HG03342 (cell line): Measurements from ENCODE around the gene FOXA3.
"Not testable (repeated sequence)": the region's sequence is repeated elsewhere in the genome, so short reads cannot be mapped to it uniquely, and the experiment has no call there.

Source experiments
- ATAC-seq: cut with Tn5 transposase; IDR thresholded peaks from one replicate; pipeline ENCODE4 v1.9.1; 2021; ENCODE audit warnings: mild to moderate bottlenecking, moderate library complexity; ENCODE audit not compliant: unreplicated experiment

Gene FOXA3

GRCh38 chr19:45827459-45828093, 36.5 kb upstream of the FOXA3 start:
- ATAC-seq, result no peak

GRCh38 chr19:45828523-45828922, 35.6 kb upstream of the FOXA3 start:
- no peak for ATAC-seq

GRCh38 chr19:45828945-45829344, 35.2 kb upstream of the FOXA3 start:
- no peak for ATAC-seq

GRCh38 chr19:45834970-45835369, 29.2 kb upstream of the FOXA3 start:
- ATAC-seq, result no peak

GRCh38 chr19:45842198-45842597, 21.9 kb upstream of the FOXA3 start:
- no peak for ATAC-seq

GRCh38 chr19:45847663-45848062, 16.5 kb upstream of the FOXA3 start:
- no peak for ATAC-seq

- no peak for ATAC-seq
Observed at GRCh38 chr19:45848922-45849321, 15.2 kb upstream of the FOXA3 start.

- ATAC-seq, result no peak
Observed at GRCh38 chr19:45852145-45852750, 11.9 kb upstream of the FOXA3 start.

- no peak for ATAC-seq
Observed at GRCh38 chr19:45852983-45853382, 11.1 kb upstream of the FOXA3 start.

- no peak for ATAC-seq
Observed at GRCh38 chr19:45854167-45854778, 9.9 kb upstream of the FOXA3 start.

GRCh38 chr19:45860359-45861259, 3.5 kb upstream of the FOXA3 start:
- ATAC-seq, result no peak

GRCh38 chr19:45862271-45862563, 1.9 kb upstream of the FOXA3 start:
- ATAC-seq, result no peak

- ATAC-seq, result peak; percentile 92
Observed at GRCh38 chr19:45862564-45863334, 1.4 kb upstream of the FOXA3 start, which contains the start of gene SYMPK. SYMPK (minus strand) TSS chr19:45863147; CDS start chr19:45854495, 8,652 bp downstream.

- ATAC-seq, result no peak
Observed at GRCh38 chr19:45863335-45863839, 739 bp upstream of the FOXA3 start.

- no peak for ATAC-seq
Observed at GRCh38 chr19:45864629-45865082, 530 bp downstream of the FOXA3 start.

GRCh38 chr19:45865269-45865948, 1.3 kb downstream of the FOXA3 start:
- no peak for ATAC-seq

GRCh38 chr19:45866400-45867176, 2.5 kb downstream of the FOXA3 start:
- no peak for ATAC-seq

GRCh38 chr19:45867241-45867640, 3.1 kb downstream of the FOXA3 start:
- ATAC-seq, result not testable (repeated sequence)

GRCh38 chr19:45870798-45871197, 6.7 kb downstream of the FOXA3 start:
- no peak for ATAC-seq
